HG03521 (cell line): Measurements from ENCODE around the gene FLYWCH2.
A peak's percentile ranks its signal among the peaks of the same experiment; 100 is the strongest.
"Not testable (repeated sequence)": the region's sequence is repeated elsewhere in the genome, so short reads cannot be mapped to it uniquely, and the experiment has no call there.

Experiments used
- ATAC-seq: cut with Tn5 transposase; IDR thresholded peaks from one replicate; pipeline ENCODE4 v1.9.1; 2021; ENCODE audit warnings: mild to moderate bottlenecking, moderate library complexity; ENCODE audit not compliant: unreplicated experiment

FLYWCH2 gene

DNA sequence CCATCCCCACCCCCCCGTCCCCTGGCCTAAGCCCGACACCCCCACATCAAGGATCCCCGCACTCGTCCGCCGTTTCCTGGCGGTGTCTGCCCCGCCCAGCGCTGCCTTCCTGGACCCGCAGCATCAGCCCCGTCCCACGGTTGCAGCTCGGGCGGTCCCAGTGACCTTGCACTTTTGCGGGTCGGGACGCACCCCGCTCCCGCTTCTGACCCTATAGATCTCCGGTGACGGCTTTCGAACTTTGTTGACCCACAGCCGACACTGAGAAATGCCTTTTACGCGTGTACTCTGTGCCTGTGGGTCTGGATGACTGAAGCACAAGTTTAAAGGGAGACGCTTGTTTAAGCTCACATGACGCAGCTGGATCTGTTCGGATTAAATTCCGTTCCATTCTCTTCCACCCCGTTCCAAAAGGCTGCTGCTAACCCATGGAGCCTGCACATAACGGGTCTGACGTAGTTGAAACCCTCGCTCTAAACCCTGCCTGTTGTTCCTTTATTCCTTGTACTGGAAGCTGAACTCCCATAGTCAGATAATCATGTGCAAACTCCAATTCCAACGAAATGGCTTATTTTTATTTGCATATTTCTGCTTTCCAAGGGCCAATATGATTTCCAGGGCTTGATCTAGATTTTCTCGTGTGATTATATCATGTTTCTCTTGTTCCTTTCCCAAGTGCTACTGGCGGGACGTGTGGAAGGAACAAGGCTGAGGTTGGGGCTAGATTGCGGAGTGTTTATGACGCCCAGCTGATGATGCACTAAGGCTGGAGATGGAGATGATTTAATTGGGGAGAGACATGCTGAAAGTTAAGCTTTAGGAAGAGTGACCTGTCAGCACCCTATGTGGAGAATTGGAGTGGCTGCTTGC, 29.6 kb downstream of the FLYWCH2 start:
- peak; percentile 16 for ATAC-seq

DNA sequence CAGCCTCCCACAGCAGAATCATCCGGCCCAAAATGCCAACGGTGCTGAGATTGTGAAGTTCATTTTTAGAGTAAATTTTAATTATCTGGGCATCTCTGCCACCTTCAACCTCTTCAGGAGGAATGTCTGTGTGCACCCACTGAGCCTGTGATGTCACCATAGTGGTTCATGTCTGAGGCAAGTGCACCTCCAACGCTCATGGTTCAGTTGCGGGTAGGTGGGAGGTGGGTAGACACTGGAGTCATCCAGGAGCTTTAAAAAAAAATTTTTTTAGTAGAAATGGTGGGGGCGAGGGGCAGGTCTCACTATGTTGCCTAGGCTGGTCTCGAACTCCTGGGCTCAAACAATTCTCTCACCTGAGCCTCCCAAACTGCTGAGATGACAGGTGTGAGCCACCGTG, 30.6 kb downstream of the FLYWCH2 start:
- no peak for ATAC-seq

DNA sequence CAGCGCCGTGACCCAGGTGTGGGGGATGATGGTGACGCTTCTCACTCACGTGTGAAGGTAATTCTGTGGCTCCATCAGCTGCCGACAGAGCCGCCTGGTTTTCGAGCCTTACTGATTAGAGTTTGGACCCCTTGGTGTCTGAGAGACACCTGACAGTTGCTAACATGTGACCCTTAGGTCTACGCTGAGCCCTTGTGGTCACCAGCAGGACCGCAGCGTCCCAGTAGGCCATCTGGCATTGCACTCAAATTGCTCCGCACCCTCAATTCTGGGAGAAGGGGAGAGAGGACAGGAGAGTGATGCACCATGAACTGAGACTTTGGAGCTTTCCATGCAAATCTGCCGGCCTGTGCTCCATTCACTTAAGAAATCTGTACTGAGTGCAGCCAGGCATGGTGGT, 31.2 kb downstream of the FLYWCH2 start:
- no peak for ATAC-seq

DNA sequence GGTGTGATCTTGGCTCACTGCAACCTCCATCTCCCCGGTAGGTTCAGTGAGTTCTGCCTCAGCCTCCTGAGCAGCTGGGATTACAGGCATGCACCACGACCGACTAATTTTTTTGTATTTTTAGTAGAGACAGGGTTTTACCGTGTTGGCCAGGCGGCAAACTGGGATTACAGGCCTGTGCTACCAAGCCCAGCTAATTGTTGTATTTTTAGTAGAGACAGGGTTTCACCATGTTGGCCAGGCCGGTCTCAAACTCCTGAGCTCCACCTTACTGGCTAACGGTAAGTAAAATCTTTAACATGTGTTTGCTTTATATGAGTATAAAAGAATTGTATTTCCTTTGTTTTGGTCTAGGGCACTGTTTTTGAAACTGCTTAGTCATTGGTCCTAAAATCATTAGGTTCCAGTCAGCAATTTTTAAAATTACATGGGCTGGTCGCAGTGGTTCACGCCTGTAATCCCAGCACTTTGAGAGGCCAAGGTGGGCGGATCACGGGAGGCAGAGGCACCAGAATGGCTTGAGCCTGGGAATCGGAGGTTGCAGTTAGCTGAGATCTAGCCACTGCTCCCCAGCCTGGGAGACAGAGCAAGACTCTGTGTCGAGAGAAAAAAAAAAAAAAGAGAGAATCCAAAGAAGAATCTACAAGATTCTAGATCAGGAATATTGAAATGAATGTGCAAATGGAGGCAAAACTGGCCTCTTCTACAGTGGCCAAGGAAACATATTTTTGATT, 32.3 kb downstream of the FLYWCH2 start:
- ATAC-seq, result no peak

DNA sequence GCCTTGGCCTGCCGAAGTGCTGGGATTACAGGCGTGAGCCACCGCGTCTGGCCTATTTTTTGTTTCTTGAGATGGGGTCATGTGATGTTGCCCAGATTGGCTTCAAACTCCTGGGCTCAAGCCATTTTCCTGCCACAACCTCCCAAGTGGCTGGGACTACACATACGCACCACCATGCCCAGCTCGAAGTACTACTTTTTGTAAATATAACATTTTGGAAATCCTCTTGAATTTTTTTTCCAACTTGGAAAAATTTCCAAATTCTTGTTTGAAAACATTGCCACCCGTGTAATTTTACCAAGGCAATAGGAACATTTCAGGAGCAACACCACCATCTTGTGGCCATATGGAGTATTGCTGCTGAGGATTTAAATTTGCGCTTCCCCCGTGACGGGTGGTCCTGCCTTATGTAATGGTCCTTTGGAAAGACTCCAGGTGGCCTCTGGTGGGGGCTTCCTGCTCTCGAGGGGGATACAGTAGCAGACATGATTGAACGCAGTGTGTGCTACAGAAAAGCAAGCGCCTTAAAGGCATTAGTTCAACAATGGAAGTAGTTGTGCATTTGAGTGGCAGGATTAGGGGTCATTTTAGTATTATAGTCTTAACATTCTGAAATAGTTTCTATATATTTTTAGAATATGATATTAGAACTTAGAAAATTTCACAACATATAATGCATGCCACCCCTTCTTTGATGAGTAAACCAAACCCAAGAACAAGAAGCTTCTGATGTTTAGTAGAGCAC, 36.7 kb downstream of the FLYWCH2 start:
- ATAC-seq, result no peak

DNA sequence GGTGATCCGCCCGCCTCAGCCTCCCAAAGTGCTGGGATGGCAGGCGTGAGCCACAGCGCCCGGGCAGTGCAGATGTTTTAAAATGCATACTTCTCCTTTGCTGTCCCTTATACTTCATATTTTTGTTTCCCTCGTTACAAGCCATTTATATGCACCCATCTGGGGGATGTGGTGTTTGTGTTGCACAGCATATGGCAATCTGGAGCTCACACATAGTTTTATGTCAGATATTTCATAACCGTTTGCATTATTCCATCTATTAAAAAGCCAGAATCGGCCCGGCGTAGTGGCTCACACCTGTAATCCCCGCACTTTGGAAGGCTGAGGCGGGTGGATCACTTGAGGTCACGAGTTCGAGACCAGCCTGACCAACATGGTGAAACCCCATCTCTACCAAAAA, 40.5 kb downstream of the FLYWCH2 start:
- no peak for ATAC-seq

DNA sequence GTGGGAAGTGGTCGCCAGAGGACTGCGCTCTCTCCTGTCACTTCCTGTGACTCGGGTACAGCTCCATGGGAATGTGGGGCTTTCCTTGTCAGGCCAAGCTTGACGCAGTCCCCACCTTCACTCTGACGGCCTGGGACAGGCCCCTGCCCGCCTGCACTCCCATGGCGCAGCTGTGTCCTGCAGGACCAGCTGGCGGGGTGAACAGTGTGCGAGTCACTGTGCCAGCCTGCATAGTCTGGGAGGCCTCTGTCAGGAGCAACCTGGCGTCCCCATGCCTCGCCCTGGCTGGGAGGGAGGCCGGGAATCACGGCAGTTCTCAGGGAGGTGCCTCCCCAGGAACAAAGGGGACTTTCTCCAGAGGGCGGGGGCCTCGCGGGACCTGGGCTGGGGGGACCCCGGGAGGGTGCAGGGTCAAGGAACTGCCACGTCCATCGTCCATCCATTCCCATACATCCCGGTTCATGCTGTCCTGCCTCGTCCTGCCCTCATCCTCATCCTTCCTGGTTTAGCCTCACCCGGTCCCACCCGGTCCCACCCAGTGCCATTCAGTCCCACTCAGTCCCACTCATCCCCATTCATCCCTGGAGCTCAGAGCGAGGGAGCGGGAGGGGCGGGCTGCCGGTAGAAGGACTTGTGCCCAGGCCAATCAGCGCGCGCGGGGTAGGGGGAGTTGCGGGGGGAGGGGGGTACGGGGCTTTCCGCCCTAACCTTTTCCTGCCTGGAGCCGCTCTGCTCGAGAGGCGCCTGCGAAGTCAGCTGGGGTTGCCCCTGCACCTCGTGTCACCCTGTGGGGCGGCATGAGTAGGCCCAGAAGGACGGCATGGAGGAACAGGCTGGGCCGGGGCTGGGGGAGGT, 42.1 kb downstream of the FLYWCH2 start:
- no peak for ATAC-seq

DNA sequence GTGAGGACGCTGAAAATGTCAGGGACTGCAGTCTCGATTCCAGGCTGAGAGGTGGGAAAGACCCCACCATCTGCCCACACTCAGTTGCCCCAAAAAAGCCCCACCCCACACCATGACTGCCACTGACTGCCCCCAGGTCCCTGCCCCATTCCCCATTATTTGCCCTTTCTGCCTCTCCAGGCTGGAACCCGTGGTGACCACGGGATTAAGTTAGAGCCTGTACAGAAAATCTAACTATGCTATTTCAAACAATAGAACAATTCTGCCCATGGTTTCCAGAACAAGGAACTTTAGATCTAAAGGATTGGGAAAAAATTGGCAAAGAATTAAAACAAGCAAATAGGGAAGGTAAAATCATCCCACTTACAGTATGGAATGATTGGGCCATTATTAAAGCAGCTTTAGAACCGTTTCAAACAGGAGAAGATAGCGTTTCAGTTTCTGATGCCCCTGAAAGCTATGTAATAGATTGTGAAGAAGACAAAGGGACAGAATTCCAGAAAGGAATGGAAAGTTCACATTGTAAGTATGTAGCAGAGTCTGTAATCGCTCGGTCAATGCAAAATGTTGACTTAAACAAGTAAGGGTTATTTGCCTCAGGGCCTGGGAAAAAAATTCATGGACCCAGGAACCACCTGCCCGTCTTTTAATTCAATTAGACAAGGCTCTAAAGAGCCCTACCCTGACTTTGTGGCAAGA, 43.1 kb downstream of the FLYWCH2 start:
- no peak for ATAC-seq

DNA sequence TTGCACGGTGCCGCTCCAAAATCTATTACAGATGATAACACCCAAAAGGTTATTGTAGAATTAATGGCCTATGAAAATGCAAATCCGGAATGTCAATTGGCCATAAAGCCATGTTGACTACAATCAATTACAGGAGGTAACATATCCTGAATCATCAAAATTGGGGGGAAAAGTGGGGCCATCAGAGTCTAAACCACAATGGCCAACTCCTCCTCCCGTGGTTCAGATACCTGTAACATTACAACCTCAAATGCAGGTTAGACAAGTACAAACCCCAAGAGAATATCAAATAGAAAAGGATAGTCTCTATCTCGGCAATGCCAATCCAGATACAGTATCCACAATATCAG, 43.6 kb downstream of the FLYWCH2 start:
- no peak for ATAC-seq

DNA sequence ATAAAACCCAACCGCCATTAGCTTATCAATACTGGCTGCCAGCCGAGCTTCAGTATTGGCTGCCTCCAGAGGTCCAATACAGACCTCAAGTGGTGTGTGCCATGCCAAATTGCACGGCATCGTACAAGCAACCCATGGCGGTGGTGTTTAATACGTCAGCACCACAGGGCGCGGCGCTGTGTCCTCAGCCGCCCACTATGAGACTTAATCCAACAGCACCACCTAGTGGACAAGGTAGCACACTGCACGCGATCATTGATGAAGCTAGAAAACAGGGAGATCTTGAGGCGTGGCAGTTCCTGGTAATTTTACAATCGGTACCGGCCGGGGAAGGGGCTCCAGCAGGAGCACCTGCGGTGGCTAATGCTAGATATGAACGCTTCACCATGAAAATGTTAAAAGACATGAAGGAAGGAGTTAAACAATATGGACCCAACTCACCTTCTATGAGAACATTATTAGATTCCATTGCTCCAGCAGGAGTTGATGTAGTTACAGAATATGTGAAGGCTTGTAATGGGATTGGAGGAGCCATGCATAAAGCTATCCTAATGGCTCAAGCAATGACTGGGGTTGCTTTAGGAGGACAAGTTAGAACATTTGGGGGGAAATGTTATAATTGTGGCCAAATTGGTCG, 44.1 kb downstream of the FLYWCH2 start:
- ATAC-seq, result no peak

DNA sequence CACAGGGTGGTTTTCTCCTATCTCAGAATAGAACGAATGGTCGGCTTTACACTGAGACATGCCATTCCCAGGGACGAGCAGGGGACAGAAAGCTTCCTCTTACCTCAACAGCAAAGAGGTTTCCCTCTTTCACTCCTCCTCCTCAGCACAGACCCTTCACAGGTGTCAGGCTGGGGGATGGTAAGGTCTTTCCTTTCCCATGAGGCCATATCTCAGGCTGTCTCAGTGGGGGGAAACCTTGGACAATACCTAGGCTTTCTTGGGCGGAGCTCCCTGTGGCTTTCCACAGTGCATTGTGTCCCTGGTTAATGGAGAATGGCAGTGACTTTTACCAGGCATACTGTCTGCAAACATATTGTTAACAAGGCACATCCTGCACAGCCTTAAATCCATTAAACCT, 45.1 kb downstream of the FLYWCH2 start:
- not testable (repeated sequence) for ATAC-seq

DNA sequence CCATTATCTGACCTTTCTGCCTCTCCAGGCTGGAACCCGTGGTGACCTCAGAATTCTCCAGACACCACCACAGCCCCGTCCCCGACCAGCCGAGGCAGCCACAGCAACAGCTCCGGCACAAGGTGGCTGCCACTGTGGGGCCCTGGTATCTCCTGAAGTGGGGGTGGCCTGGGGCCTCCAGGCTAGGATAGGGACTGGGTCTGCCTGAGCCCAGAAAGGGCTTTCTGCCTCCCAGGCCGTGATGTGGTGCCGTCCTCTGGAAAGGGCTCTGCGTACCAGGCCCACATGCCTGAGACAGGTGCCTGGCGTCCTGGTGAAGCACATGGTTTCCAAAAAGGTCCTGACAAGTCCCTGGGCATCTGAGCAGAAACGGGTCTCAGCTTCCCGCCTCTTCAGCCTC, 45.8 kb downstream of the FLYWCH2 start:
- ATAC-seq, result no peak

DNA sequence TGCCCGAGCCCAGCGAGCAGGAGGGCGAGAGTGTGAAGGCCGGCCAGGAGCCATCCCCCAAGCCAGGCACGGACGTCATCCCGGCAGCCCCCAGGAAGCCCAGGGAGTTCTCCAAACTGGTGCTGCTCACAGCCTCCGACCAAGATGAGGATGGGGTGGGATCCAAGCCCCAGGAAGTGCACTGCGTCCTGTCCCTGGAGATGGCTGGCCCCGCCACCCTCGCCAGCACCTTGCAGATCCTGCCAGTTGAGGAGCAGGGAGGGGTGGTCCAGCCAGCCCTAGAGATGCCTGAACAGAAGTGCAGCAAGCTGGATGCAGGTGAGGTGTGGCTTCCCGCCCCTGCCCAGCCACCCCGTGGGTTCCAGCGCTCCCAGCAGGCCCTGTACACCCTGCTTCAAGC, 46.7 kb downstream of the FLYWCH2 start:
- no peak for ATAC-seq

DNA sequence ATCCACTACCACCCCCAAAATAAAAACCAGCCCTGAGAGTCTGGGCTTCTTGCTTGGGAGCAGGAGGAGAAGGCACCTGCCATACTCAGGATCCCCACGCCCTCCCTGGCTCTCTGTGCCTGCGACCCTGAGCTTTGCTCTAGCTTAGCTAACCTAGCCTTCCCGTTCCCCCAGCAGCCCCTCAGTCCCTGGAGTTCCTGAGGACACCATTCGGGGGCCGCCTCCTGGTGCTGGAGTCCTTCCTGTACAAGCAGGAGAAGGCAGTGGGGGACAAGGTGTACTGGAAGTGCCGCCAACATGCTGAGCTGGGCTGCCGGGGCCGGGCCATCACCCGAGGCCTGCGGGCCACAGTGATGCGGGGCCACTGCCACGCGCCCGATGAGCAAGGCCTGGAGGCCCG, 47.2 kb downstream of the FLYWCH2 start:
- no peak for ATAC-seq

DNA sequence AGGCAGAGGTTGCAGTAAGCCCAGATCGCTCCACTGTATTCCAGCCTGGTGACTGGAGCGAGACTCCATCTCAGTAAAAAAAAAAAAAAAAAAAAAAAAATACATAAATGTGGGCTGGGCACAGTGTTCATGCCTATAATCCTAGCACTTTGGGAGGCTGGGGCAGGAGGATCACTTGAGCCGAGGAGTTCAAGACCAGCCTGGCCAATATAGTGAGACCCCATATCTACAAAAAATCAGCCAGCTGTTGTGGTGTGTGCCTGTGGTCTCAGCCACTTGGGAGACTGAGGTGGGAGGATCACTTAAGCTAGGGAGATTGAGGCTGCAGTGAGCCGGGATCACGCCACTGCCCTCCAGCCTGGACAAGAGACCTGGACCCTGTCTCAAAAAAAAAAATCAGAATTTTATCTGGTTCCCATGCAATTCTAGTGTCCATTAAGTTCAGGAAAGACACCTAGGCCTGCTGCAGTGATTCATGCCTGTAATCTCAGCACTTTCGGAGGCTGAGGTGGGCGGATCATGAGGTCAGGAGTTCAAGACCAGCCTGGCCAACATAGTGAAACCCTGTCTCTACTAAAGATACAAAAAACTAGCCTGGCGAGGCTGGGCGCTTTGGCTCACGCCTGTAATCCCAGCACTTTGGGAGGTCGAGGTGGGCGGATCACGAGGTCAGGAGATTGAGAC, 48.4 kb downstream of the FLYWCH2 start:
- ATAC-seq, result not testable (repeated sequence)

DNA sequence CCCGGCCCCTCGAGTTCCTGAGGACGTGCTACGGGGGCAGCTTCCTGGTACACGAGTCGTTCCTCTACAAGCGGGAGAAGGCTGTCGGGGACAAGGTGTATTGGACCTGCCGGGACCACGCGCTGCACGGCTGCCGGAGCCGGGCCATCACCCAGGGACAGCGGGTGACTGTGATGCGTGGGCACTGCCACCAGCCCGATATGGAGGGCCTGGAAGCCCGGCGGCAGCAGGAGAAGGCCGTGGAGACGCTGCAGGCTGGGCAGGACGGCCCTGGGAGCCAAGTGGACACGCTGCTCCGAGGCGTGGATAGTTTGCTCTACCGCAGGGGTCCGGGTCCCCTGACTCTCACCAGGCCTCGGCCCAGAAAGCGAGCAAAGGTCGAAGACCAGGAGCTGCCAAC, 50.1 kb downstream of the FLYWCH2 start:
- no peak for ATAC-seq

DNA sequence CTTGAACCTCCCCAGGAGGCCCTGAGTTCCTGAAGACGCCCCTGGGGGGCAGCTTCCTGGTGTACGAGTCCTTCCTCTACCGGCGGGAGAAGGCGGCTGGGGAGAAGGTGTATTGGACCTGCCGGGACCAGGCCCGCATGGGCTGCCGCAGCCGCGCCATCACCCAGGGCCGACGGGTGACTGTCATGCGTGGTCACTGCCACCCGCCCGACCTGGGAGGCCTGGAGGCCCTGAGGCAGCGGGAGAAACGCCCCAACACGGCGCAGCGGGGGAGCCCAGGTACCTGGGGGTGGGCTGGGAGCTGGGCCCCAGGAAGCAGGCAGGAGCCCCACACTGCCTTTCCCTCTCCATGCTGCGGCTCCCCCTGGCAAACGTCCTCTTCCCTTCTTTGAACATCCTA, 50.7 kb downstream of the FLYWCH2 start:
- ATAC-seq, result no peak

DNA sequence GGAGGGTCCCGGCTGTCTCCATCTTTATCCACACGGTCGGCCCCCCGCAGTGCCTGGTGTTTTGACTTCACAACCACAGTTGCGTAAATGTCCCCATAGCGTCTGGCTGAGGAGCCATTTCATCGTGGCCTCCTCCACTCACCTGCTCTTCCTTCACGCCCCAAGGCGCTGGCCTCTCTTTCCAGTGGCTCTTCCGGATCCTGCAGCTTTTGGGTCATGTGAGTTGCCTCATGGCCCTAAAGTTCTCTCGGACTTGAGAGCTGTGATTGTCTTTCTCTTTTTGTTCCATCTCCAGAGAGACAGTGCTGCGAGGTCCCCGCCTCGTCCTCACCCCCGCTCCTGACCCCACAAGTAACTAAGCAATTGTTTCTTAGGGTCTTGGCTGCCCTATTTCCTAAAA, 51.4 kb downstream of the FLYWCH2 start:
- ATAC-seq, result no peak

DNA sequence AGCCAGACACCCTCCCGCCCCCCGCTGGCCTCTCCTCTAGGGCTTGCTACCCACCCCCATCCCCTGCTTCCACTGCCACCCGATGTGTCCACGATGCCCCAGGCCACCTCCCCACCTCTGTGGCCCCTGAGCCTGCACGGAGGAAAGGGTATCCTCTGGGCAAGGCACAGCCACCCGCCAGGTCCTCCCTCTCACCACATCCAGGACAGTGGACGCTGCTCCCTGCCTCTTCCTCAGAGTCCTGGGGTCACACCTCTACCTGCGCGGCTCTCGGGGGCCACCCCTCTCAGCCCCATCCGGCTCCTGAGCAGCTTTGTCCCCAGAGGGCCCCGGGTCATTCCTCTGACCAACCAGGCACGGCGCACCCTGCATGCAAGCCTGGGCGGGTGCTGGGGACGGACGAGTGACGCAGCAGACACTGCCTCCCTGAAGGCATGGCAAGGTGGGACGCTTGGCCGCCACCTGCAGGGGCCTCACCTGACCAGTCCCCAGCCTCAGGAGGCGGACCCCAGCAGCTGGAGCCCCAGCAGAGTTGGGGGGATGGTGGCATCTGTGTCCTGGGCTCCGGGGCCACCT, 53.5 kb downstream of the FLYWCH2 start:
- no peak for ATAC-seq
